ENCODE measurements around the gene P2RY6. TPM values are rescaled to one million over a fixed set of nuclear protein-coding genes. Genes with fewer than 3 reads are reported as not detected.

The P2RY6 gene
- total RNA-seq, 4 donors from 2014 or later, result 0.38 to 0.89 (median 0.38) TPM; not detected in 1

DNA sequence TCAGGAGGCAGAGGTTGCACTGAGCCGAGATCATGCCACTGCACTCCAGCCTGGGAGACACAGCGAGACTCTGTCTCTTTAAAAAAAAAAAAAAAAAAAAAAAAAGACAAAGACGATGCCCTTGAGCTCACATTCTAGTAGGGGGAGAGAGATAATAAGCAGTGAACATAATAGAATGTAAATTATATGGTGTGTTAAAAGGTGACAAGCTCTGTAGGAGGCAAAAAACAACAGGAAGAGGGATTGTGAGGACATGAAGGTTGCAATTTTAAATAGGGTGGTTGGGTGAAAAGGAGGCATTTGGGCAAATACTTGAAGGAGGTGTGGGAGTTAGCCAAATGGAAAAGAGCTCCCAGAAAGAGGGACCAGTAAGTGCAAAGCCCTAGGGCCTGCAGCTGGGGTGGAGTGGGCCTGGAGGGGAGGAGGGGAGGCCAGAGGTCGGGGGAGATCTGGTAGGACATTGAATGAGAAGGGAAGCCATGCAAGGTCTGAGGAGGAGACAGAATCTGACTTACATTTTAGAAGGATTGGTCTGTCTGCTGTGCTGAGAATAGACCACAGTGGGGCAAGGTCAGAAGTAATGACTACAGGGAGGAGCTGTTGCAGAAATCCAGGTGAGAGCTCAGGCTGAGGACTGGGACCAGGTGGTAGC, 27.4 kb upstream of the P2RY6 start:
- H3K27me3 ChIP-seq, result no peaks in the 10 kb centered on the region
- DNase-seq (ENCODE audit: low spot score in 2 of 2), result peak in 1 of 2 donors; percentile 21
- peaks cover 19% of the 10 kb centered on the region for H3K4me1 ChIP-seq
- H3K36me3 ChIP-seq, result no peaks in the 10 kb centered on the region
- no peaks in the 10 kb centered on the region for H3K9me3 ChIP-seq
- H3K4me3 ChIP-seq, result no peak overlapping the region
- TF ChIP-seq, protein P1, sequence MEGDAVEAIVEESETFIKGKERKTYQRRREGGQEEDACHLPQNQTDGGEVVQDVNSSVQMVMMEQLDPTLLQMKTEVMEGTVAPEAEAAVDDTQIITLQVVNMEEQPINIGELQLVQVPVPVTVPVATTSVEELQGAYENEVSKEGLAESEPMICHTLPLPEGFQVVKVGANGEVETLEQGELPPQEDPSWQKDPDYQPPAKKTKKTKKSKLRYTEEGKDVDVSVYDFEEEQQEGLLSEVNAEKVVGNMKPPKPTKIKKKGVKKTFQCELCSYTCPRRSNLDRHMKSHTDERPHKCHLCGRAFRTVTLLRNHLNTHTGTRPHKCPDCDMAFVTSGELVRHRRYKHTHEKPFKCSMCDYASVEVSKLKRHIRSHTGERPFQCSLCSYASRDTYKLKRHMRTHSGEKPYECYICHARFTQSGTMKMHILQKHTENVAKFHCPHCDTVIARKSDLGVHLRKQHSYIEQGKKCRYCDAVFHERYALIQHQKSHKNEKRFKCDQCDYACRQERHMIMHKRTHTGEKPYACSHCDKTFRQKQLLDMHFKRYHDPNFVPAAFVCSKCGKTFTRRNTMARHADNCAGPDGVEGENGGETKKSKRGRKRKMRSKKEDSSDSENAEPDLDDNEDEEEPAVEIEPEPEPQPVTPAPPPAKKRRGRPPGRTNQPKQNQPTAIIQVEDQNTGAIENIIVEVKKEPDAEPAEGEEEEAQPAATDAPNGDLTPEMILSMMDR (IDR thresholded peaks at IDR 0.05), result no peak
- TF ChIP-seq POLR2AphosphoS5 (IDR thresholded peaks at IDR 0.05) (no peak), EP300 (IDR thresholded peaks at IDR 0.05) (no peak), POLR2A (IDR thresholded peaks at IDR 0.05) (no peak)
- no peak overlapping the region for H3K27ac ChIP-seq
- 69% methylated on average over 4 of the region's 4 CpGs for WGBS

DNA sequence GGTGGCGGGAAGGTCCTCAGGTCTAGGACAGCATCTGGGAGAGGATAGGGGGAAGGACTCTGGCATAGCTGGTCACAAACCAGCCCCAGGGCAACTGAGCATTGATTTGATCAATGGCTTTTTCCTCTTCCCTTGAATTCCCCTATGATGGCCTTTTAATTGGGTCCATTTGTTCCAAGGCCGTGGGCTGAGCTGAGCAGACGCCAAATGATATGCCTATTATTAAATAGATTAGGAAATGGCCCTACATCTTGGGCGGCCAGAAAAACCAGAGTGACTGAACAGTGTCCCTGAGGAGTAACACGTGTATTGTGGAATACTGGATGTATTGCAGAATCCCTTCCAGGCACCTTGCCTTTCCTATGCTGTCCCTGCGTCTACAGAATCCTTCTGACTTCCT, 26.7 kb upstream of the P2RY6 start:
- peak in 1 of 2 donors; percentile 32 for DNase-seq (ENCODE audit: low spot score in 2 of 2)
- H3K4me3 ChIP-seq, result no peak overlapping the region
- H3K27me3 ChIP-seq, result no peaks in the 10 kb centered on the region
- H3K36me3 ChIP-seq, result no peaks in the 10 kb centered on the region
- TF ChIP-seq EP300 (IDR thresholded peaks at IDR 0.05), result no peak
- TF ChIP-seq POLR2A (IDR thresholded peaks at IDR 0.05), result no peak
- TF ChIP-seq POLR2AphosphoS5 (IDR thresholded peaks at IDR 0.05), result no peak
- TF ChIP-seq, protein P1 (IDR thresholded peaks at IDR 0.05), result no peak
- H3K9me3 ChIP-seq, result no peaks in the 10 kb centered on the region
- no peak overlapping the region for H3K27ac ChIP-seq
- WGBS, result 65% methylated on average over 6 of the region's 6 CpGs
- H3K4me1 ChIP-seq, result peaks cover 12% of the 10 kb centered on the region

DNA sequence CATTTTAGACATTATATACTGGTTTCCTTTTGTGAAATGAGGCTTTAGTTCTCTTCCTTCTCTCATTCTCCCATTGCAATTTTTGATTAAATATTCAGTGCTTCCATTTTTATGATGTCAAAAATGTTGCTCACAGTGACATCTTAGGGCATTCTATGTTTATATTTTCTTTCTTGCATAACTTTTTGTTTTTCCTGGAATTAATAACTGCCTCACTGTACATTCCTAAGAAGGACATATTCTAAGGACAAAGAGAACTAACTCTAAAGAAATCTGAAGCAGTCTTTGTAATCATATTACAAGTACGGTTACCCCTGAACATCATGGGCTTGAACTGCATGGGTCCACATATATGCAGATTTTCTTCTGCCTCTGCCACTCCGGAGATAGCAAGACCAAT, 25.8 kb upstream of the P2RY6 start:
- no peak for DNase-seq (ENCODE audit: low spot score in 2 of 2)
- H3K27me3 ChIP-seq, result no peaks in the 10 kb centered on the region

DNA sequence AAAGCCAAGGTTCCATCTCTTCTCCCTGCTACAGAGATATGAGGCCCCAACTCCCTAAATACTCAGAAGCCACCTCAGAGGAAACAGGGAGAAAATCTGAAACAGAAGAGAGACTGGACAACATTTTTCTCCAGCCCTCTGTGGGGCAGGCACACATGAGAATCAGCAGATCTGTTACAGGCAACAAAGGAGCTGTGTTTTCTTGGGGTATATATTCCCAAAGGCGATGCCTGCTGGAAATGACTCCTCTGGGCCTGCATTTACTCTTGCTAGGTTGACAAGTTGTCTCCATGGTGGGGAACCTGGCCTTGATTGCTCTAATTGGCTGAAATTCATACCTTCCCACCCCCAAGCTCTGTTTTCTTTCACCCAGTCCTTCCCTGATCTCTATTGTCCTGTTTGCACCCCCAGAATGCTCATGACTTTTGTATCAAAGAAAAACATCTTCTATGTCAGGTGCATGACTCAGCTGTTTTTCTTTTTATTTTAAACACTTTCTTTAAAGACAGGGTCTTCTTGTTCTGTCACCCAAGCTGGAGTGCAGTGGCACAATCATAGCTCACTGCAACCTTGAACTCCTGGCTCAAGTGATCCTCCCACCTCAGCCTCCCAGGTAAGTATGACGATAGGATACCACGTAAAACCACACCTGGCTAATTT, 23.5 kb upstream of the P2RY6 start:
- 97% methylated on average over 3 of the region's 3 CpGs for WGBS
- peak in 1 of 2 donors; percentile 6 for DNase-seq (ENCODE audit: low spot score in 2 of 2)
- TF ChIP-seq POLR2A (IDR thresholded peaks at IDR 0.05), result no peak
- TF ChIP-seq EP300 (IDR thresholded peaks at IDR 0.05), result no peak
- TF ChIP-seq, protein P1 (IDR thresholded peaks at IDR 0.05), result no peak
- no peak for TF ChIP-seq POLR2AphosphoS5 (IDR thresholded peaks at IDR 0.05)
- Histone ChIP-seq H3K9me3 (no peaks in the 10 kb centered on the region), H3K27ac (no peak overlapping the region), H3K4me1 (no peaks in the 10 kb centered on the region), H3K4me3 (no peak overlapping the region), H3K36me3 (no peaks in the 10 kb centered on the region), H3K27me3 (no peaks in the 10 kb centered on the region)

More for the DNA sequence above, 25.8 kb upstream of the P2RY6 start:
- Histone ChIP-seq H3K9me3 (no peaks in the 10 kb centered on the region), H3K27ac (no peak overlapping the region), H3K4me3 (no peak overlapping the region), H3K36me3 (no peaks in the 10 kb centered on the region), H3K4me1 (peaks cover 10% of the 10 kb centered on the region)
- TF ChIP-seq, protein P1 (IDR thresholded peaks at IDR 0.05), result no peak
- TF ChIP-seq POLR2A (IDR thresholded peaks at IDR 0.05) (no peak), EP300 (IDR thresholded peaks at IDR 0.05) (no peak), POLR2AphosphoS5 (IDR thresholded peaks at IDR 0.05) (no peak)
- WGBS, result 84% methylated on average over 2 of the region's 2 CpGs

DNA sequence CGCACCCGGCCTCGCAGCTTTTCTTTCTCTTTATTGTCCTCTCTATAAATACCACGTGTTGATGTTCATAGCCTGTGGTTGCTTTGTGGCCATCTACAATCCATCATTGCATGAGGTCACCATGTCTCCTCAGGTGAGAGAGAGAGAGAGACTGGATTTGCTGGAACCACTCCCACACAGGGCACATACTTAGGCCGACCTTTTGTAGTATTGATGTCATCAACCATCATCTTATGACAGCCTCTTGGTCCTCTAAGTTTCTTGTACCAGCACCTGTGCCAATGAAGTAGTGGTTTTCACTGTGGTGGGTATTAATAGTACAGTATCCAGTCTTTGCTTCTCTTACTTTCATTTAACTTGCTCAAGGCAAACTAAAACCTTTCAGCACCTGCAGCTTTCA, 22.8 kb upstream of the P2RY6 start:
- Histone ChIP-seq H3K27me3 (no peaks in the 10 kb centered on the region), H3K9me3 (no peaks in the 10 kb centered on the region), H3K36me3 (no peaks in the 10 kb centered on the region), H3K4me1 (no peaks in the 10 kb centered on the region), H3K4me3 (no peak overlapping the region), H3K27ac (no peak overlapping the region)
- no peak for DNase-seq (ENCODE audit: low spot score in 2 of 2)
- TF ChIP-seq EP300 (IDR thresholded peaks at IDR 0.05) (no peak), POLR2A (IDR thresholded peaks at IDR 0.05) (no peak), POLR2AphosphoS5 (IDR thresholded peaks at IDR 0.05) (no peak)
- TF ChIP-seq, protein P1 (IDR thresholded peaks at IDR 0.05), result no peak
- 82% methylated on average over 5 of the region's 5 CpGs for WGBS

All from suprapubic skin (tissue), 4 donors.